ENCODE measurements around the gene MIER2.

The MIER2 gene

DNA sequence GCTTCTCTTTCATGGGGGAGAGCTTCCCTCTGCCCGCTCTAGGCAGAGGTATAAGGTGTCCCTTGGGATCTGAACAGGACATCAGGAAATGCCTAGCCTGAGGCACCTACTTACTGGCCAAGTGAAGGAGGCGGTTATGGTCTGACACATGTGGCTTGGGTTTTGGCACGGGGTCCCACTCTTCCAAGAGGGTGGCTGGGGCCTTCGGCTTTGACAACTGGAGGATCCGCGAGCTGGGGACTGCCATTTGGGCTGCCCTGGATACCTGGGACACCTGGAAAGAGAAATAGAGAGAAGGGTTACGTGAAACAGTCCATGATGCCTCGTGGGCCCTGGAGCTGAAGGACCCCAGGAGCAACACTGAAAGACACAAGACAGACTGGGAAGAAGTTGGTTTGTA lies 22.4 kb upstream of the MIER2 start:
- TF ChIP-seq, protein P1, sequence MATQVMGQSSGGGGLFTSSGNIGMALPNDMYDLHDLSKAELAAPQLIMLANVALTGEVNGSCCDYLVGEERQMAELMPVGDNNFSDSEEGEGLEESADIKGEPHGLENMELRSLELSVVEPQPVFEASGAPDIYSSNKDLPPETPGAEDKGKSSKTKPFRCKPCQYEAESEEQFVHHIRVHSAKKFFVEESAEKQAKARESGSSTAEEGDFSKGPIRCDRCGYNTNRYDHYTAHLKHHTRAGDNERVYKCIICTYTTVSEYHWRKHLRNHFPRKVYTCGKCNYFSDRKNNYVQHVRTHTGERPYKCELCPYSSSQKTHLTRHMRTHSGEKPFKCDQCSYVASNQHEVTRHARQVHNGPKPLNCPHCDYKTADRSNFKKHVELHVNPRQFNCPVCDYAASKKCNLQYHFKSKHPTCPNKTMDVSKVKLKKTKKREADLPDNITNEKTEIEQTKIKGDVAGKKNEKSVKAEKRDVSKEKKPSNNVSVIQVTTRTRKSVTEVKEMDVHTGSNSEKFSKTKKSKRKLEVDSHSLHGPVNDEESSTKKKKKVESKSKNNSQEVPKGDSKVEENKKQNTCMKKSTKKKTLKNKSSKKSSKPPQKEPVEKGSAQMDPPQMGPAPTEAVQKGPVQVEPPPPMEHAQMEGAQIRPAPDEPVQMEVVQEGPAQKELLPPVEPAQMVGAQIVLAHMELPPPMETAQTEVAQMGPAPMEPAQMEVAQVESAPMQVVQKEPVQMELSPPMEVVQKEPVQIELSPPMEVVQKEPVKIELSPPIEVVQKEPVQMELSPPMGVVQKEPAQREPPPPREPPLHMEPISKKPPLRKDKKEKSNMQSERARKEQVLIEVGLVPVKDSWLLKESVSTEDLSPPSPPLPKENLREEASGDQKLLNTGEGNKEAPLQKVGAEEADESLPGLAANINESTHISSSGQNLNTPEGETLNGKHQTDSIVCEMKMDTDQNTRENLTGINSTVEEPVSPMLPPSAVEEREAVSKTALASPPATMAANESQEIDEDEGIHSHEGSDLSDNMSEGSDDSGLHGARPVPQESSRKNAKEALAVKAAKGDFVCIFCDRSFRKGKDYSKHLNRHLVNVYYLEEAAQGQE (IDR thresholded peaks at IDR 0.05; ENCODE audit: insufficient read depth in 1 of 2, low read depth in 2 of 2, low read length in 2 of 2), result no peak
- TF ChIP-seq POLR2AphosphoS5 (IDR thresholded peaks at IDR 0.05; ENCODE audit: low read depth, low read length), result no peak
- no peak for TF ChIP-seq SIN3A (IDR thresholded peaks at IDR 0.05; ENCODE audit: borderline replicate concordance, insufficient read depth, low read length)
- no peak for TF ChIP-seq FOXP2 (optimal IDR thresholded peaks at IDR 0.05; ENCODE audit: borderline replicate concordance, extremely low read depth, extremely low read length, insufficient read depth)
- no peak for TF ChIP-seq TAF1 (IDR thresholded peaks at IDR 0.05; ENCODE audit: borderline replicate concordance, insufficient read depth, low read length)

DNA sequence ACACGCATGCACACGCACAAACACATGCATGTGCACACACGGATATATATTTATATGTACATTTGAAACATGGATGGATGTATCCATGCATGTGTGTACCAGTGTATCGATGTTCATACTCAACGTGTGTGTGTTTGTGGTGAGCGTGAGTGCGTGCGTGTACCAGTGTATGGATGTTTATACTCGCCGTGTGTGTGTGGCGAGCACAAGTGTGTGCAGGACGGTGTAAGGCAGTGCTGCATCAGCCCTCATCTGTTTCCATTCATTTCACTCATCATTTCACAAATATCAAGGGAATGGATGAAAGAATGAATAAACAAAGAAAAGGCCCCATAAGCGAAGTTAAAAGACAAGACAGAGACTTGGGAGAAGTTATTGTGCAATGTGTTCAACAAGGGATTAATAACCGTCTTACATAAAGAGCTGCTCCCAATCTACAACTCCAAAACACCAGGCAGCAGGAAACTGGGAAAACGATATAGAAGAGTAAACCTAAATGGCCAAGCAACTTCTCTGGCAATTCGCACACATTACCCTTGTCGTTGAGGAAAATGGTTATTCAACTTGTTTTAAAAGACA lies 21.7 kb upstream of the MIER2 start:
- TF ChIP-seq POLR2AphosphoS5 (IDR thresholded peaks at IDR 0.05; ENCODE audit: low read depth, low read length), result no peak
- no peak for TF ChIP-seq FOXP2 (optimal IDR thresholded peaks at IDR 0.05; ENCODE audit: borderline replicate concordance, extremely low read depth, extremely low read length, insufficient read depth)
- no peak for TF ChIP-seq TAF1 (IDR thresholded peaks at IDR 0.05; ENCODE audit: borderline replicate concordance, insufficient read depth, low read length)
- no peak for TF ChIP-seq SIN3A (IDR thresholded peaks at IDR 0.05; ENCODE audit: borderline replicate concordance, insufficient read depth, low read length)
- TF ChIP-seq, protein P1 (IDR thresholded peaks at IDR 0.05; ENCODE audit: insufficient read depth in 1 of 2, low read depth in 2 of 2, low read length in 2 of 2), result no peak

DNA sequence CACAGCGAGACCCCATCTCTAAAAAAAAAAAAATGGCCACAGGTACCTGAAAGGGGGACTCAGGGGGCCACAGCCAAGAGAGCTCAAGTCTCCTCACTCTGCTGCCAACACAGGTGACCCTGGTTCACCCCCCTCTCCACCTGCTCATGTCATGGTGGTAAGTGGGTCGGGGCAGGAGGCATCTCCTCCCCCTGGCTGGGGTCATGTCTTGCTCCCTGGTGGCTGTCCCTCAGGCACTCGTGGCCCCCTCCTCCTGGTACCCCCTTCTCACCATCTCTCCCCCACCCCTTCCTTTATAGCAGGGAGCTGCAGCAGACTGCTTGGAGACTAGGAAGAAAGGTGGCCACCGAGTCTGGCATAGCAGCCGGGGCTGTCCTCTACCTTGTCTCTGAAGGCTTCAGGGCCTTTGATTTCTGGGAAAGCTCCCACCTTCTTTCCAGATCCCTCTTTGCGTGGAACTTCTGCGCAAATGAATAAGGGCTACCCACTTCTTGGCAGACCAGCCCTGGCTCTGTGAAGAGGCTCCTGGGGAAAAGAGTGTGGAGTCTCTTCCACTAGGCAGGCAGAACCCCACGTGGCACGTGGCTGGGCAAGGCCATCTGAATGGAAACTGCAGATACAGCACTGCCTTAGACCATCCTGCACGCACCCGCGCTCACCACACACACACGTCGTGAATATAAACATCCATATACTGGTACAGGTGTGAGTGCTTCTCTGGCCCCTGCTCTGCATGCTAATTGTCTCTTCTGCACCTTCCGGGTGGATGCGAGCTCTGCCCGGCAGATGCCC lies 20.1 kb upstream of the MIER2 start:
- no peak for TF ChIP-seq TAF1 (IDR thresholded peaks at IDR 0.05; ENCODE audit: borderline replicate concordance, insufficient read depth, low read length)
- TF ChIP-seq, protein P1 (IDR thresholded peaks at IDR 0.05; ENCODE audit: insufficient read depth in 1 of 2, low read depth in 2 of 2, low read length in 2 of 2), result no peak
- no peak for TF ChIP-seq POLR2AphosphoS5 (IDR thresholded peaks at IDR 0.05; ENCODE audit: low read depth, low read length)
- TF ChIP-seq FOXP2 (optimal IDR thresholded peaks at IDR 0.05; ENCODE audit: borderline replicate concordance, extremely low read depth, extremely low read length, insufficient read depth), result no peak
- no peak for TF ChIP-seq SIN3A (IDR thresholded peaks at IDR 0.05; ENCODE audit: borderline replicate concordance, insufficient read depth, low read length)

DNA sequence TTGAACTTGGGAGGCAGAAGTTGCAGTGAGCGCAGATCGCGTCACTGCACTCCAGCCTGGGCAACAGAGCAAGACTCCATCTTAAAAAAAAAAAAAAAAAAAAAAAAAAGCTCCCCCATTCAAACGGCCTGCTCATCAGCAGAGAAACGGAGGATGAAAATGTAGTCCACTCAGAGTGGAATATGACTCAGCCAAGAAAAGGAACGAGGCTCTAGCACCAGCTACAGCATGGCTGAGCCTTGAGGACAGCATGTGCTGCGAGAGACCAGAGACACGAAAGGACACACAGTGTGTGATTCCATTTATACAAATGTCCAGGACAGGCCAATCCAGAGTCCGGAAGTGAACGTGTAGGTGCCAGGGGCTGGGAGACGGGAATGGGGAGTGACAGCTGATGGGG lies 18.1 kb upstream of the MIER2 start:
- no peak for TF ChIP-seq TAF1 (IDR thresholded peaks at IDR 0.05; ENCODE audit: borderline replicate concordance, insufficient read depth, low read length)

DNA sequence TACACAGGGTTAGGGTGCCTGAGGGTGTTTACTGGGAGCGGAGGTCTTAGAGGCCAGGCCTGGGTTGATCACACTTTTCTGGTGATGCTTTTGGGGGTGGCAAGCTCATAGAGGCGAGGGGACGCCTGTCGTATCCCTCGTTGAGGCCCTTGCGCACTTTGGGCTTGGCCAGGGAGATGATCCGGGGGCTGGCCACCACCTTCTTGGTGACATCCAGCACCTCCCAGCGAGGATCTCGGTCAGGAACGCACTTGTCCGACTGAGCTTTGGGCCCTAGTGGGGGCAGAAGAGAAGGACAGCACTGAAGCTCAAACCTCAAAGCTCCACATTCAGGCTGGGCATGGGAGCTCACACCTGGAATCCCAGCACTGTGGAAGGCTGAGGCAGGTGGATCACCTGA lies 17.6 kb upstream of the MIER2 start:
- TF ChIP-seq FOXP2 (optimal IDR thresholded peaks at IDR 0.05; ENCODE audit: borderline replicate concordance, extremely low read depth, extremely low read length, insufficient read depth) (no peak), POLR2AphosphoS5 (IDR thresholded peaks at IDR 0.05; ENCODE audit: low read depth, low read length) (no peak), TAF1 (IDR thresholded peaks at IDR 0.05; ENCODE audit: borderline replicate concordance, insufficient read depth, low read length) (no peak), SIN3A (IDR thresholded peaks at IDR 0.05; ENCODE audit: borderline replicate concordance, insufficient read depth, low read length) (no peak)
- TF ChIP-seq, protein P1 (IDR thresholded peaks at IDR 0.05; ENCODE audit: insufficient read depth in 1 of 2, low read depth in 2 of 2, low read length in 2 of 2), result no peak

All from PFSK-1 (cell line).